ENCODE data around the gene RFTN1. TPM values are rescaled to one million over a fixed set of nuclear protein-coding genes. Genes with fewer than 3 reads are reported as not detected.

The RFTN1 gene
- total RNA-seq, 4 donors from 2014 or later, result 10.3 to 26.9 (median 22.3) TPM

DNA sequence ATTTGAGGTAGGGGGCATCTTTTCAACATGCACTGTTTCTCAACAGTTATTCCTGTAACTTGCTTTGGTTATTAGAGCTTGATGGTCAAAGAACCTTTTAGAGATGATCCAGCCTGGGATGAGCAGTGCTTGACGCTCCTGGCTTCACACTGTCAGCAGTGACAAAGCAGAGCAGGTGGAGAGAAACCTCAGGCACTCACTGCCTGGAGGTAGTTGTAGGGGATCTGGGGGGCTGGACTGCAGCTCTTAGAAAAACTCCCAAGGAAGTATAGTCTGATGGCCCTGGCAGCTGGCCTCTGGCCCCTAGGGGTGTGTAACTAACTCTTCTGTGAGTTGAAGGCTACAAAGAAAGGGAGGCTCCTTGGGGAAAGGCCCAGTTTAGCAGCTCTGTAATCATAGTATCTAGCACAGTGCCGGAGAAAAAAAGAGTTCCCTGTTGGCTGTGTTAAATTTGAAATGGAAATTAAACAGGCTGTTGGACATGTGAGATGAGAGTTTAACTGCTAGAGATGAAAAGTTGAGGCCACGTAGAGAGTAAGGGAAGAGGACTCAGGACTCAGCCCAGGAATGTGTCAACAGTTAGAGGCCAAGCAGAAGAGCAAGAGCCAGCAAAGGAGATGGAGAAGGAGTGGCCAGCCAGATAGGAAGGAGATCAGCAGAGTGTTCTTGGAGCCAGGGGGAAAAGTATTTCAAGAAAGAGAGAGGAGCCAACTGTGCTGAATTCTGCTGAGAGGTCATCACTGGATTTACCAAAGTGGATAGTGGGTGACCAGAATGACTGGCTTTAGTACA lies 234.3 kb downstream of the RFTN1 start:
- no peaks in the 10 kb centered on the region for H3K4me1 ChIP-seq
- H3K4me3 ChIP-seq, result no peak overlapping the region
- H3K27ac ChIP-seq, result no peak overlapping the region
- TF ChIP-seq, protein P1, sequence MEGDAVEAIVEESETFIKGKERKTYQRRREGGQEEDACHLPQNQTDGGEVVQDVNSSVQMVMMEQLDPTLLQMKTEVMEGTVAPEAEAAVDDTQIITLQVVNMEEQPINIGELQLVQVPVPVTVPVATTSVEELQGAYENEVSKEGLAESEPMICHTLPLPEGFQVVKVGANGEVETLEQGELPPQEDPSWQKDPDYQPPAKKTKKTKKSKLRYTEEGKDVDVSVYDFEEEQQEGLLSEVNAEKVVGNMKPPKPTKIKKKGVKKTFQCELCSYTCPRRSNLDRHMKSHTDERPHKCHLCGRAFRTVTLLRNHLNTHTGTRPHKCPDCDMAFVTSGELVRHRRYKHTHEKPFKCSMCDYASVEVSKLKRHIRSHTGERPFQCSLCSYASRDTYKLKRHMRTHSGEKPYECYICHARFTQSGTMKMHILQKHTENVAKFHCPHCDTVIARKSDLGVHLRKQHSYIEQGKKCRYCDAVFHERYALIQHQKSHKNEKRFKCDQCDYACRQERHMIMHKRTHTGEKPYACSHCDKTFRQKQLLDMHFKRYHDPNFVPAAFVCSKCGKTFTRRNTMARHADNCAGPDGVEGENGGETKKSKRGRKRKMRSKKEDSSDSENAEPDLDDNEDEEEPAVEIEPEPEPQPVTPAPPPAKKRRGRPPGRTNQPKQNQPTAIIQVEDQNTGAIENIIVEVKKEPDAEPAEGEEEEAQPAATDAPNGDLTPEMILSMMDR (IDR thresholded peaks at IDR 0.05), result no peak
- no peak for TF ChIP-seq POLR2AphosphoS5 (IDR thresholded peaks at IDR 0.05)
- no peak for TF ChIP-seq EP300 (IDR thresholded peaks at IDR 0.05)
- TF ChIP-seq POLR2A (IDR thresholded peaks at IDR 0.05), result no peak
- 70% methylated on average over 3 of the region's 3 CpGs for WGBS
- no peak for DNase-seq (ENCODE audit: low spot score in 2 of 2)
- no peaks in the 10 kb centered on the region for H3K27me3 ChIP-seq
- H3K9me3 ChIP-seq, result no peaks in the 10 kb centered on the region
- peaks cover 14% of the 10 kb centered on the region for H3K36me3 ChIP-seq

DNA sequence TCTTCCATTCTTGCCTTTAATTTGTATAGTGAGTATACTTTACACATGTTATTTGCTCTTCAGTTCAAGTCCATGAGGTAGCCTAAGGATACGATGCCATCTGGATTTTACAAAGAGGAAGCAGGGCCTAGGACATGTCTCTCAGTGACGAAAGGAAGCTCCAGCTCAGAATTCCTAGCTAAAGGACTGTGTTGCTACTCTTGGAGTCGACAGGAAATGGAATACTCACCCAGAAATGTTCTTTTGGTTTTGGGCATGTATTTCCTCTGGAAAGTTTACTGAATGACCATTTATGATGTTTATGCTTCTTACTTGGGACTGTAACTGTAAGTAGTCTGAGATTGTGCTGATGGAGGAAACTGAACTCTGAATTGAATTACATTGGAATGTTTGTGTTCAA lies 236.0 kb downstream of the RFTN1 start:
- Histone ChIP-seq H3K4me3 (no peak overlapping the region), H3K4me1 (no peaks in the 10 kb centered on the region), H3K27ac (no peak overlapping the region), H3K9me3 (no peaks in the 10 kb centered on the region), H3K36me3 (peaks cover 10% of the 10 kb centered on the region), H3K27me3 (no peaks in the 10 kb centered on the region)
- no peak for DNase-seq (ENCODE audit: low spot score in 2 of 2)
- TF ChIP-seq POLR2AphosphoS5 (IDR thresholded peaks at IDR 0.05) (no peak), POLR2A (IDR thresholded peaks at IDR 0.05) (no peak), EP300 (IDR thresholded peaks at IDR 0.05) (no peak)
- TF ChIP-seq, protein P1 (IDR thresholded peaks at IDR 0.05), result no peak
- 89% methylated on average over 3 of the region's 3 CpGs for WGBS

DNA sequence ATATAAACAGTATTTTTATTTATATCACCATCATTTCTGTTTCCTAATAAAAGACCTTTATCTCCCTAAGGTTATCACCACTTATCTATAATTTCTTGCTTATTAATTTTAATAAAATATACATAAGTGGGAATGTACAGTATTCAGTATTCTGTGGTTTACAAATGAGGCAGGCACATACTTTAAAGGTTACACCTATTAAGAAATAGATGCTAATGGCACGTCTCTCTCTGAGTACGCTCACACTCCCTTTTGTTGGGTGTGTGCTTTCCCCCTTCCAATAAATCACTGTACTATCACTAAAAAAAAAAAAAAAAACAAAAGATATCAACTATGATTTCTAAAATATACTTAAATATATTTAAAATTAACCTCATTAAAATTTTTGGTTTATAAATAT lies 239.6 kb downstream of the RFTN1 start:
- Histone ChIP-seq H3K27me3 (no peaks in the 10 kb centered on the region), H3K36me3 (peaks cover 26% of the 10 kb centered on the region), H3K27ac (no peak overlapping the region), H3K9me3 (no peaks in the 10 kb centered on the region), H3K4me1 (no peaks in the 10 kb centered on the region), H3K4me3 (no peak overlapping the region)
- 80% methylated on average over 2 of the region's 2 CpGs for WGBS
- no peak for DNase-seq (ENCODE audit: low spot score in 2 of 2)
- no peak for TF ChIP-seq POLR2A (IDR thresholded peaks at IDR 0.05)
- TF ChIP-seq POLR2AphosphoS5 (IDR thresholded peaks at IDR 0.05), result no peak
- TF ChIP-seq EP300 (IDR thresholded peaks at IDR 0.05), result no peak
- TF ChIP-seq, protein P1 (IDR thresholded peaks at IDR 0.05), result no peak

DNA sequence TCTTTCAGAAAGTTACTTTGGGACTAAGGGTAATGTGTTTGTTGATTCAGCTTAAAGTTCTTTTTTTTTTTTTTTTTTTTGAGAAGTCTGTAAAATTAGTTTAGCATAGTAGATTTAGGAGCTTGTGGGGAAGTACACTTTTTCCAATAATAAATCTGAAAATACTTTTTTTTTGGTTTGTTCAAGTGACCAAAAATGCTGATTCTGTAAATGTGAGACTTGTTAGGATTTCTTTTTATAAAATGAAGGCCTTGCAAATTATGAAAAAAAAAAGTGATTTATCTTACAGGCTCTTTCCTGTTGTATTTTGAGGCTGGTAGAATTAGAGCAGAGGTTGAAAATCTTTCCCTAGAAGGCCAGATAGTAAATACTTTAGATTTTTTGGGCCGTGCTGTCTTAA lies 240.9 kb downstream of the RFTN1 start:
- 83% methylated on average over 1 of the region's 1 CpG for WGBS
- TF ChIP-seq, protein P1 (IDR thresholded peaks at IDR 0.05), result no peak
- TF ChIP-seq POLR2AphosphoS5 (IDR thresholded peaks at IDR 0.05) (no peak), POLR2A (IDR thresholded peaks at IDR 0.05) (no peak), EP300 (IDR thresholded peaks at IDR 0.05) (no peak)
- Histone ChIP-seq H3K27me3 (no peaks in the 10 kb centered on the region), H3K36me3 (peaks cover 26% of the 10 kb centered on the region), H3K9me3 (no peaks in the 10 kb centered on the region), H3K4me3 (no peak overlapping the region), H3K27ac (no peak overlapping the region), H3K4me1 (peaks cover 6% of the 10 kb centered on the region)
- DNase-seq (ENCODE audit: low spot score in 2 of 2), result no peak

DNA sequence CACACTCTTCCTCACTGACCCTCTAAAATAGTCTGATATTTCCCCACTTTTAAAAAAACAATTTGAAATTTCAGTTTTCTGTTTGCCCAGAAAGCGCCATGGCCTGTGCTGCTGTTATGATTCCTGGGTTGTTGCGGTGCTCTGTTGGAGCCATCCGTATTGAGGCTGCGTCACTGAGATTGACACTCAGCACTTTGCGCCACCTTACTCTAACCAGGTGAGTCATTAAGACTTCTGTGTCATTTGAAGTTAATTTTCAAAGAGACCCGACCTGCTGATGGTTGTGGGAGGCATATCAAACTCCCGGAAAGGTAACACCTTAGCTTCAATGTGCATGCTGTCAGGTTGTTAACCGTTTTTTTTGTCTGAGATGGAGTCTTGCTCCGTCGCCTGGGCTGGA lies 242.6 kb downstream of the RFTN1 start:
- H3K4me1 ChIP-seq, result peaks cover 23% of the 10 kb centered on the region
- H3K36me3 ChIP-seq, result peaks cover 21% of the 10 kb centered on the region
- no peak overlapping the region for H3K27ac ChIP-seq
- no peak for DNase-seq (ENCODE audit: low spot score in 2 of 2)
- WGBS, result 97% methylated on average over 10 of the region's 10 CpGs
- H3K27me3 ChIP-seq, result no peaks in the 10 kb centered on the region
- no peak overlapping the region for H3K4me3 ChIP-seq
- H3K9me3 ChIP-seq, result no peaks in the 10 kb centered on the region
- TF ChIP-seq, protein P1 (IDR thresholded peaks at IDR 0.05), result no peak
- no peak for TF ChIP-seq EP300 (IDR thresholded peaks at IDR 0.05)
- TF ChIP-seq POLR2A (IDR thresholded peaks at IDR 0.05), result no peak

Data from suprapubic skin (tissue), 4 donors.